ENCODE results near the gene USPL1.
"Not testable (repeated sequence)": the region's sequence is repeated elsewhere in the genome, so short reads cannot be mapped to it uniquely, and the experiment has no call there.

USPL1 gene

DNA sequence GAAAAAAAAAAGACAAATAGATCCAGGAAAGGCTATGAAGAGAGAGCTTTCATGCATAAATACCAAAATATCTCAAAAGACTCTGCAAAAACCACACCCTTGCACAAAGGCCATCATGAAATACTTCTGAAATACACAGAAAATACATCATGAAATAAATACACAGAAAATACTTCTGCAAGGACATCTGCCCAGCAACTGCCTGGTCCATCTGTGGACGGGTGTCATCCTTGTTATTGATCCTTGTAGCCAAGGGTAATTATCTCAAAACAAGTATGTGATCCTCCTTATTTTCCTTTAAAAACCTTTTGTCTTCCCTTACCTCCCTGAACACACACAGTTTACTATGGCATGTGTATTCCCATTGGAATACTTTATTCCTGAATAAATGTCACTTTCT lies 6.9 kb downstream of the USPL1 start:
- H3K4me1 ChIP-seq (ENCODE audit: insufficient read depth, low read length): no peaks in the 10 kb centered on the region
- H3K9ac ChIP-seq (ENCODE audit: low read depth, low read length): no peak overlapping the region
- H3K36me3 ChIP-seq (ENCODE audit: insufficient read depth, low read length): no peaks in the 10 kb centered on the region; the same call in 1 of the 2 replicates
- H3K9me3 ChIP-seq (ENCODE audit: control insufficient read depth, insufficient read depth, low read length): no peaks in the 10 kb centered on the region

DNA sequence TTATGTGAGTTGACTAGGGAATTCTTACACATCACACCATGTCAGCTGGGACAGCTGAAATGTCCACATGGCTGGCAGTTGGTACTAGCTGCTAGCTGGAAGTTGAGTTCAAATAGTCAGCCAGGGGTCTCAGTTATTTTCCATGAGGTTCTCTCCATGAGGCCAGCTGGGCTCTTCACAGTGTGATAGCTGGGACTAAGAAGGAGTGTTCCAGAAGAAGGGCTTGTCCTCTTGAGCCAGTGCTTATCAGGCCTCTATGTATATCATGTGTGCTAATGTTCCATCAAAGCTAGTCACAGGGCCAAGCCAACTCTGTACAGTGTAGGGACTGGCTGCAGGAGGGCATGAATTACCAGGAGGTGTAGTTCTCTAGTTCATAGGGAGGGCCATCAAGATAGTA lies 11.8 kb downstream of the USPL1 start:
- H3K4me1 ChIP-seq (ENCODE audit: insufficient read depth, low read length): no peaks in the 10 kb centered on the region
- no peak overlapping the region for H3K9ac ChIP-seq (ENCODE audit: low read depth, low read length)
- H3K36me3 ChIP-seq (ENCODE audit: insufficient read depth, low read length): peaks cover 9% of the 10 kb centered on the region
- no peaks in the 10 kb centered on the region; the same call in 1 of the 2 replicates for H3K9me3 ChIP-seq (ENCODE audit: control insufficient read depth, insufficient read depth, low read length)

DNA sequence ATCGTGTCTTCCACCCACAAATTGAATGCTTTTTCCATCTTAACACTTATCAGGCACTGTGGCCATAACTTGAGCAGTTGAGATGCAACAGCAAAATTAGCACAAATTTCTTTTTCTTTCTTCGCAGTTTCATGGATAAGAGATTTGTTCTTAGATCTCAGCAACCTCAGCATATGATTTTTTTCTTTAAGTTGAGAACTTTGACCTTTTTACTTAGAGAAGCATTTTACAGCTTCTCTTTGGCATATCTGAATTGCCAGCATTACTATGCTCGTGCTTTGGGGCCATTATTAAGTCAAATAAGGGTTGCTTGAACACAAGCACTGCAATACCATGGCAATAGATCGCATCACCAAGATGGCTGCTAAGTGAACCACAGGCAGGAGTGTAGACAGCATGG lies 16.1 kb downstream of the USPL1 start:
- Histone ChIP-seq H3K9ac (ENCODE audit: low read depth, low read length) (no peak overlapping the region), H3K4me1 (ENCODE audit: insufficient read depth, low read length) (no peaks in the 10 kb centered on the region), H3K9me3 (ENCODE audit: control insufficient read depth, insufficient read depth, low read length) (no peaks in the 10 kb centered on the region; the same call in 1 of the 2 replicates), H3K36me3 (ENCODE audit: insufficient read depth, low read length) (peaks cover 11% of the 10 kb centered on the region; the same call in 1 of the 2 replicates)

DNA sequence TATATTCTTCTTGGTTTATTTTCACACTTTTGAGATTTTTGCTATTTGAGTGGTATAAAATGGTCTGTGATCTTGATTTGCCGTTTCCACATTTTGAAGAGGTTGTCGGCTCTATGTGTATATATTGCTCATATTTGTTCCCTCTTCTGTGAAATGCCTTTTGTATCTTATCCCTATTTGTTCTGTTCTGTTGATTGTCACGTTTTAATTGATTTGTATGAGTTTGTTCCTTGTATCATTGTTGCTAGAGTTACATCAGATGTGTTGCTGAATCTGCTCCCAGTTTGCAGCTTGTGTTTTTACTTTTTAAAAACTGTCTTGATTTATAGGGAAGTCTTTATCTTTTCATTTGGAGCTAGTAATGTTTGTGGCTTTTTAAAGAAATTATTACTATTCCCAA lies 17.1 kb downstream of the USPL1 start:
- H3K36me3 ChIP-seq (ENCODE audit: insufficient read depth, low read length): peaks cover 11% of the 10 kb centered on the region; the same call in 1 of the 2 replicates

DNA sequence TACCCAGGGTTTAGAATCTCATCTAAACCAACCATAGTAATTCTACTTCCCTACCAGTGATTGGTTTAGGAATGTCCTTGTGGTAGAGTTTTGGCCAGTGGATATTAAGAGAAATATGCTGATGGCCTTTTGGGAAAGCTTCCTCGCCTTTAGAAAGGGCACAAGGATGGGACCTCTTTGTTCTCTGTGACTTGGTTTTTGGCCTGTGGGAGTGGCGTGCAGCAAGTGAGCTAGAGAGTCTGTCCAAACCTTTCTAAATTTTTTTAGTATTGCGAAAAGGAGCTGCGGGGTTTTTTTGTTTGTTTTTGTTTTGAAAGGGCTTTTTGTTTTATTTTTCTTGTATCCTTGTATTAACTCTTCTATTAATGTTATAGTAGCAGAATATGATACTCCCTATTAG lies 20.6 kb downstream of the USPL1 start:
- no peak overlapping the region for H3K9ac ChIP-seq (ENCODE audit: low read depth, low read length)
- peaks cover 15% of the 10 kb centered on the region for H3K36me3 ChIP-seq (ENCODE audit: insufficient read depth, low read length)
- no peaks in the 10 kb centered on the region for H3K4me1 ChIP-seq (ENCODE audit: insufficient read depth, low read length)
- no peaks in the 10 kb centered on the region; the same call in 1 of the 2 replicates for H3K9me3 ChIP-seq (ENCODE audit: control insufficient read depth, insufficient read depth, low read length)

More for the DNA sequence above, 17.1 kb downstream of the USPL1 start:
- Histone ChIP-seq H3K4me1 (ENCODE audit: insufficient read depth, low read length) (no peaks in the 10 kb centered on the region), H3K9me3 (ENCODE audit: control insufficient read depth, insufficient read depth, low read length) (no peaks in the 10 kb centered on the region; the same call in 1 of the 2 replicates), H3K9ac (ENCODE audit: low read depth, low read length) (no peak overlapping the region)

DNA sequence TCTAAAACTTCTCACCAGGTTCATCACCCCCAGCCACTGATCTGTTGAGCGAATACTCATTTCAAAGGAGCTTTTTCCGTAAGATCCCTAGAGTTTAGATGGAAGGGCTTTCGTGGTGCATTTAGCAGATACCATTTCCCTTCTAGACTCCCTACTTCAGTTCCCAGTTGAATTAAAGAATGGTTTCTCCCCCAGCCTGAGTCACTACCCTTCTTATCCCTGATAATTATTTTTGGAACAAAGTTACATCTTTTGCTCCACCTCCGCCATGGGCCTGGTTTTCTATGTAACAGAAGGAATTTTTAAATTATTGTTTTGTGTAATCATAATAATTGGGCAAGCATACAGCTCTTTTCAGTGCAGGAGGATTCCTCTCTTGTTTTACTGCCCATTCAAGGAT lies 22.0 kb downstream of the USPL1 start:
- Histone ChIP-seq H3K9me3 (ENCODE audit: control insufficient read depth, insufficient read depth, low read length) (no peaks in the 10 kb centered on the region), H3K9ac (ENCODE audit: low read depth, low read length) (no peak overlapping the region), H3K4me1 (ENCODE audit: insufficient read depth, low read length) (no peaks in the 10 kb centered on the region), H3K36me3 (ENCODE audit: insufficient read depth, low read length) (peaks cover 10% of the 10 kb centered on the region)

DNA sequence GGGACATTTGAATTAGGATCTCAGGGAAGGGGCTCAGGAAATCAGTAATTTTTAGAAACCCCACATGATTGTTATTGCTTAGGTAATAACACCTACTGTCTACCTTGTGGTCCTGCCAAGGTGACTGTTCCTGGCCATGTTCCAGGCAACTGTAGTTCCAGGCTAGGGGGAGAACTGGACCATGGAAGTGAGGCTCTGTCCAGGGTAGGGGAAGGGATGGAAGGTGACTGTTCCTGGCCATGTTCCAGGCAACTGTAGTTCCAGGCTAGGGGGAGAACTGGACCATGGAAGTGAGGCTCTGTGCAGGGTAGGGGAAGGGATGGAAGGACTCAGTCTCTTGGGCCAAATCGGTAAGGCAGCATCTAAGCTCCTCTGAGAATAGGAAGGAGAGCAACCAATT lies 23.5 kb downstream of the USPL1 start:
- H3K9me3 ChIP-seq (ENCODE audit: control insufficient read depth, insufficient read depth, low read length); H3K9ac ChIP-seq (ENCODE audit: low read depth, low read length); H3K4me1 ChIP-seq (ENCODE audit: insufficient read depth, low read length): not testable (repeated sequence)
- peaks cover 13% of the 10 kb centered on the region; the same call in 1 of the 2 replicates for H3K36me3 ChIP-seq (ENCODE audit: insufficient read depth, low read length)

DNA sequence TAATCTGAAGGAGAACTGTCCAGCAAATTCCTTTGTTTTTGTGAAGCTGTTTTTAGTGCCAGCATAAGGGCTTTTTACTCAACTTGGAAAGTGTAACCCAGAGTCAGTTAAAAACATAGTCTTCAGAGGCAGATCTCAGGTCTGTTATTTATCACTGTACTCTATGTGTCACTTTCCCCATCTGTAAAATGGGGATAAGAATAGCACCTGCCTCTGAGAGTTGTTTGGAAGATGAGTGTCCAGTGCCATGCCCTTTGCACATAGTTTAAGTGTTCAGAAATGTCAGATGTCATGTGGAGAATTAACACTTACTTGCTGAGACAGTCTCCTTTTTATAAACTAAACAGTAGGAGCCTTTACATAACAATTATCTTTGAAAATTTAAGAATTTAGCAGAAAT lies 27.9 kb downstream of the USPL1 start:
- H3K9ac ChIP-seq (ENCODE audit: low read depth, low read length): no peak overlapping the region
- H3K4me1 ChIP-seq (ENCODE audit: insufficient read depth, low read length): no peaks in the 10 kb centered on the region
- peaks cover 21% of the 10 kb centered on the region for H3K36me3 ChIP-seq (ENCODE audit: insufficient read depth, low read length)
- no peaks in the 10 kb centered on the region for H3K9me3 ChIP-seq (ENCODE audit: control insufficient read depth, insufficient read depth, low read length)

DNA sequence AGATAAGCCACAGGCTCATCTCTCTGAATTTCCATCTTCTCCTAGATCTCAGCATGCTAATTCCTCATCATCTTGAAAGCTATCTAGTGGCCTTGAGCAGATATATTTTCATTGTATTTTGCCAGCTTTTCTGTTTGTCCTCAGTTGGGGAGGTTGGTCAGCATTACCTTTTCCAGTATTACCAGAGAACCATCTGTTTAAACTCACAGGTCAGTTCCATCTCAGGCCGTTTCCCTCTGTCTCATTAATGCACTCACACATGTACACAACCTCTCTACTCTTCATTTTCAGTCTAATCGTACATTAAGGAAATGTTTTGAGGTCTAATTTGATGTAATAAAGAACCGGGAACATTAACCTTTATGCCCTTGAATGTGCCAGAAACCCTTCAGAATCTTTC lies 29.7 kb downstream of the USPL1 start:
- peaks cover 21% of the 10 kb centered on the region for H3K36me3 ChIP-seq (ENCODE audit: insufficient read depth, low read length)
- no peaks in the 10 kb centered on the region for H3K9me3 ChIP-seq (ENCODE audit: control insufficient read depth, insufficient read depth, low read length)
- no peaks in the 10 kb centered on the region for H3K4me1 ChIP-seq (ENCODE audit: insufficient read depth, low read length)
- H3K9ac ChIP-seq (ENCODE audit: low read depth, low read length): no peak overlapping the region

DNA sequence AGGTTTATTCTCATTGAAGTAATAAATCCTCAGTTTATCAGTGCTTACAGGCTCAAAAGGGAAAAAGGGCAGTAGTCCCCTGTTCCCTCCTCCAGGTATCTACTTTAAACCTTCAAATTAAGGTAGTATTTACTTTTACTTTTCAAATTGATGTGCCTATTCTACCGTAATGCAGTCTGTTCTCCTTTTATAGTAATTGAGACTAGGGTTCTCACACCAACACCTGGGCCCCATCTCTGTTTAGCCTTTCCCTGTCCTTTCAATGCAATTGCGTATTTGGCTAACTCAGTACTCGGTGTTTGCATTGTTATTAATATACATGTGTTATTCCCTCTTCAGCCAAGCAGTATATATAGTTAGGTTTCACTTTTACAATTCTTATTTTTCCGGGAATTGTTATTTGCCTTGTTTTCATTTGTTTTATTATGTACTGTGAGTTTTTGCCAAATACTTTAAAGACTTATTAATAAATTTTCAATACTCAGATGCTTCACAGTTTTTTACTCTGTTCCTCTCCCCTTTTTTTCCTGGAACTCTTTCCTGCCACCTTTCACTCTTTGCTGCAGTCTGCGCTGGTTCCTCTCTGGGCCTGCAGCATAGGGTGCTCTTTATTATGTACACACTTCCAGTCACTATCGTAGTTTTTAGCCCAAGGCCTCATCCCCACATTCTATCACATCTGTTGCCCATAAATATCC lies 30.3 kb downstream of the USPL1 start:
- H3K36me3 ChIP-seq (ENCODE audit: insufficient read depth, low read length): peaks cover 24% of the 10 kb centered on the region
- no peak overlapping the region for H3K9ac ChIP-seq (ENCODE audit: low read depth, low read length)
- no peaks in the 10 kb centered on the region for H3K9me3 ChIP-seq (ENCODE audit: control insufficient read depth, insufficient read depth, low read length)
- no peaks in the 10 kb centered on the region for H3K4me1 ChIP-seq (ENCODE audit: insufficient read depth, low read length)

DNA sequence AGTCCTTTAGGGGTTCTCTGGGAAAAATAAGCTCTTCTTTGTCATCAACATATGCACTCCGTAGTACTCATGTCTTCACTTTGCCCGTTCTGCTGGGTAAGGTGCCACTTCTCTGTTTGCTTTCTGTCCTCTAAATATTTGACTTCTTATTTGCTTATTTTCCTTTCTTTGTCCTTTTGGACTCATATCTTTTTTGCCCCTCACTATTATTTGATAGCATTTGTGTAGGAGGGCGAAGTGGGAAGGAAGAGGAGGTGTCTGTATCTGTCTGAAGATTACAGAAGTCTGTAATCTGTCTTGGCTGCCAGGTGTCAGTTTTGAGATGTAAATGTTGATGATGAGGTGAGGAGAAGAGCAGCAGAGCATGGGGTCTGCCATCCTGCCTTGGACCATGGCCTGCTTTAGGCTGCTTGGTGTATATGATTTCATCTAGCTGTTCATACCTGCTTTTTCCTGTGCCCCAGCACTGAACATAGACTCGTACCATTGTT lies 30.8 kb downstream of the USPL1 start:
- H3K36me3 ChIP-seq (ENCODE audit: insufficient read depth, low read length): peaks cover 19% of the 10 kb centered on the region
- H3K9me3 ChIP-seq (ENCODE audit: control insufficient read depth, insufficient read depth, low read length): no peaks in the 10 kb centered on the region
- H3K4me1 ChIP-seq (ENCODE audit: insufficient read depth, low read length): no peaks in the 10 kb centered on the region
- no peak overlapping the region for H3K9ac ChIP-seq (ENCODE audit: low read depth, low read length)

DNA sequence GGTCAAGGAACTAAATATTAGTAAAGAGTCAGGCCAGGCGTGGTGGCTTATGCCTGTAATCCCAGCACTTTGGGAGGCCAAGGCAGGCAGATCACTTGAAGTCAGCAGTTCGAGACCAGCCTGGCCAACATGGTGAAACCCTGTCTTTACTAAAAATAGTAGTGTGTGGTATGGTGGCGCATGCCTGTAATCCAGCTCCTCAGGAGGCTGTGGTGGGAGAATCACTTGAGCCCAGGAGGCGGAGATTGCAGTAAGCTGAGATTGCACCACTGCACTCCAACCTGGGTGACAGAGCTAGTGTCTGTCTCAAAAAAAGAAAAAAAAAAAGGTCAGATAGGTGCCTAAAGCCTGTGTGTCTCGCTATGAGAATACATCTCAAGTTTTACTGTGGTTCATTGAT lies 33.9 kb downstream of the USPL1 start:
- not testable (repeated sequence) for H3K9me3 ChIP-seq (ENCODE audit: control insufficient read depth, insufficient read depth, low read length); H3K9ac ChIP-seq (ENCODE audit: low read depth, low read length); H3K4me1 ChIP-seq (ENCODE audit: insufficient read depth, low read length)
- H3K36me3 ChIP-seq (ENCODE audit: insufficient read depth, low read length): peaks cover 13% of the 10 kb centered on the region

DNA sequence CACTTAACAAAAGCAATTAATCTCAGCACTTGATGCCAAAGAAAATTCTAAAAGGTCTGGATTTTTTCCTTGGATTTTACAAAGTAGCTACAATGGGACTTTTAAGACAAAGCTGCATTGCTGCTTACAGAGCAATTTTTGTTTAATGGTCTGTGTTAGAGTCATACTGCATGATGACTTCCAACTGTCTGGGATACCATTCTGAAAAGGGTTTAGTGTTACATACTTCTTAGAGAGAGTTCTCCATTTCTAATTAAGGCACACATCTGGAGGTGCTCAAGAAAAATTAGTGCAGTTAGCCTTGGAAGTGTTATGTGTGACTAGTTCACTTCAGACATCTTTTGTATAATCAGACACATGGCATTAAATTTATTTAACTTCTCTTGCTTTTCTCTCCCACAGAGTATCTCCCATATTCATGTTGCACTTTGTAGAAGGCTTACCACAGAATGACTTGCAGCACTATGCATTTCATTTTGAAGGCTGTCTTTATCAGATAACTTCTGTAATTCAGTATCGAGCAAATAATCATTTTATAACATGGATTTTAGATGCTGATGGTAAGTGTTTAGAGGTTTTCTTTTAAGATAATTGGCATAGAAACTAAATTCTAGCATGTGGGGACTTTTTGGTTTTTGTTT lies 35.1 kb downstream of the USPL1 start:
- Histone ChIP-seq H3K4me1 (ENCODE audit: insufficient read depth, low read length) (no peaks in the 10 kb centered on the region), H3K9me3 (ENCODE audit: control insufficient read depth, insufficient read depth, low read length) (no peaks in the 10 kb centered on the region), H3K9ac (ENCODE audit: low read depth, low read length) (no peak overlapping the region), H3K36me3 (ENCODE audit: insufficient read depth, low read length) (peaks cover 15% of the 10 kb centered on the region)

DNA sequence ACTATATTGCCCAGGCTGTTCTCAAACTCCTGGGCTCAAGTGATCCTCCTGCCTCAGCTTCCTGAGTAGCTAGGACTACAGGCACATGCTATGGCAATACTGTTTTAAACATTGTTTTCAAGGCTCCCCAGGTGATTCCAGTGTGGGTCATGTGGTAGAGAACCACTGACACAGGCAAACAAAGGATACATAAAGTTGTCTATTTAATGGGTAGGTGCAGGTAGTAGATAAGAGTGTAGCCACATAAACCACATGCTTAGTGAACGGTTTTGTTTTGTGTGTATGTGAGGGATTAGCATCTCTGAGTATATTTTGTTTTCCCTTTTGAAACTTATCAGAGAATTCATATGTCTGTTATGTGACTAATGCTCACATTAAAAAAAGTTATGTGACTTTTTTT lies 36.7 kb downstream of the USPL1 start:
- no peak overlapping the region for H3K9ac ChIP-seq (ENCODE audit: low read depth, low read length)

DNA sequence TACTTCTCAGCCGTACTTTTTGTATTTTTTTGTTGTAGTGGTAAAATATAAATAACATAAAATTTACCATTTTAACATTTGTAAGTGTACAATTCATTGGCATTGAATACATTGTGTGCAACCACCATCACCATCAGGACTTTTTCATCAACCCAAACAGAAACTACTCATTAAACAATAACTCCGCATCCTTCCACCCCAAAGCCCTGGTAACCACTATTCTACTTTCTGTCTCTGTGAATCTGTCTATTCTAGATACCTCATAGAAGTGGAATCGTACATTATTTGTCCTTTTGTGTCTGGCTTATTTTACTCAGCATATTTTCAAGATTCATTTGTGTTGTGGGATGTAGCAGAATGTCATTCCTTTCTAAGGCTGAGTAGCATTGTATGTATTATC lies 38.5 kb downstream of the USPL1 start:
- H3K9ac ChIP-seq (ENCODE audit: low read depth, low read length): no peak overlapping the region
- H3K4me1 ChIP-seq (ENCODE audit: insufficient read depth, low read length): peaks cover 7% of the 10 kb centered on the region; the same call in 1 of the 2 replicates
- H3K9me3 ChIP-seq (ENCODE audit: control insufficient read depth, insufficient read depth, low read length): no peaks in the 10 kb centered on the region
- peaks cover 17% of the 10 kb centered on the region for H3K36me3 ChIP-seq (ENCODE audit: insufficient read depth, low read length)

More for the DNA sequence above, 36.7 kb downstream of the USPL1 start:
- H3K36me3 ChIP-seq (ENCODE audit: insufficient read depth, low read length): peaks cover 17% of the 10 kb centered on the region
- H3K4me1 ChIP-seq (ENCODE audit: insufficient read depth, low read length): peaks cover 2% of the 10 kb centered on the region; the same call in 1 of the 2 replicates
- no peaks in the 10 kb centered on the region for H3K9me3 ChIP-seq (ENCODE audit: control insufficient read depth, insufficient read depth, low read length)

All from ES-I3 (cell line).